22Rv1 (cell line): ENCODE measurements around the gene OR4D10.
A peak's percentile ranks its signal among the peaks of the same experiment; 100 is the strongest.

Experiments used
- ZFX ChIP-seq: fragments of 450-650 bp; IDR thresholded peaks from 2 replicates; pipeline ENCODE4 v1.6.1; 2017; ENCODE audit warnings: antibody characterized with exemption, borderline replicate concordance
- TF ChIP-seq, protein P1 (sequence below): fragments of 450-650 bp; IDR thresholded peaks from 2 replicates; pipeline ENCODE4 v1.5.1; 2017; ENCODE audit warnings: mild to moderate bottlenecking

GRCh38 chr11:59429924-59430516, 43.1 kb upstream of the OR4D10 start:
- TF ChIP-seq, protein P1, sequence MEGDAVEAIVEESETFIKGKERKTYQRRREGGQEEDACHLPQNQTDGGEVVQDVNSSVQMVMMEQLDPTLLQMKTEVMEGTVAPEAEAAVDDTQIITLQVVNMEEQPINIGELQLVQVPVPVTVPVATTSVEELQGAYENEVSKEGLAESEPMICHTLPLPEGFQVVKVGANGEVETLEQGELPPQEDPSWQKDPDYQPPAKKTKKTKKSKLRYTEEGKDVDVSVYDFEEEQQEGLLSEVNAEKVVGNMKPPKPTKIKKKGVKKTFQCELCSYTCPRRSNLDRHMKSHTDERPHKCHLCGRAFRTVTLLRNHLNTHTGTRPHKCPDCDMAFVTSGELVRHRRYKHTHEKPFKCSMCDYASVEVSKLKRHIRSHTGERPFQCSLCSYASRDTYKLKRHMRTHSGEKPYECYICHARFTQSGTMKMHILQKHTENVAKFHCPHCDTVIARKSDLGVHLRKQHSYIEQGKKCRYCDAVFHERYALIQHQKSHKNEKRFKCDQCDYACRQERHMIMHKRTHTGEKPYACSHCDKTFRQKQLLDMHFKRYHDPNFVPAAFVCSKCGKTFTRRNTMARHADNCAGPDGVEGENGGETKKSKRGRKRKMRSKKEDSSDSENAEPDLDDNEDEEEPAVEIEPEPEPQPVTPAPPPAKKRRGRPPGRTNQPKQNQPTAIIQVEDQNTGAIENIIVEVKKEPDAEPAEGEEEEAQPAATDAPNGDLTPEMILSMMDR: peak; percentile 91
- TF ChIP-seq ZFX: no peak
